Stomach smooth muscle (tissue), 2 donors: ENCODE measurements around the gene TSPYL6.

Experiments
- H3K27ac ChIP-seq: one replicate; pipeline ENCODE4 v1.7.0; 2013; ENCODE audit warnings: mild to moderate bottlenecking, low read length, inconsistent platforms
- H3K27me3 ChIP-seq, 2 donors: one replicate each; pipeline ENCODE4 v1.7.0; 2013; ENCODE audit warnings: low read length in 2 of 2; ENCODE audit not compliant: insufficient read depth in 2 of 2, control insufficient read depth in 1 of 2
- H3K36me3 ChIP-seq, 2 donors: one replicate each; pipeline ENCODE4 v1.7.0; 2013; ENCODE audit warnings: low read length in 2 of 2; ENCODE audit not compliant: control insufficient read depth in 2 of 2, insufficient read depth in 2 of 2
- H3K4me1 ChIP-seq: one replicate; pipeline ENCODE4 v1.7.0; 2013; ENCODE audit warnings: low read length; ENCODE audit not compliant: control insufficient read depth, insufficient read depth
- H3K4me3 ChIP-seq, 2 donors: one replicate each; pipeline ENCODE4 v1.7.0; 2013; ENCODE audit warnings: low read length in 2 of 2
- H3K9ac ChIP-seq, 2 donors: one replicate each; pipeline ENCODE4 v1.7.0; 2013; ENCODE audit warnings: low read length in 2 of 2, mild to moderate bottlenecking in 1 of 2
- H3K9me3 ChIP-seq, 2 donors: one replicate each; pipeline ENCODE4 v1.7.0; 2013; ENCODE audit warnings: low read length in 2 of 2; ENCODE audit not compliant: control insufficient read depth in 2 of 2
- donor health status: healthy.
- donor health status: Pancreatic carcinoma.

The TSPYL6 gene

DNA sequence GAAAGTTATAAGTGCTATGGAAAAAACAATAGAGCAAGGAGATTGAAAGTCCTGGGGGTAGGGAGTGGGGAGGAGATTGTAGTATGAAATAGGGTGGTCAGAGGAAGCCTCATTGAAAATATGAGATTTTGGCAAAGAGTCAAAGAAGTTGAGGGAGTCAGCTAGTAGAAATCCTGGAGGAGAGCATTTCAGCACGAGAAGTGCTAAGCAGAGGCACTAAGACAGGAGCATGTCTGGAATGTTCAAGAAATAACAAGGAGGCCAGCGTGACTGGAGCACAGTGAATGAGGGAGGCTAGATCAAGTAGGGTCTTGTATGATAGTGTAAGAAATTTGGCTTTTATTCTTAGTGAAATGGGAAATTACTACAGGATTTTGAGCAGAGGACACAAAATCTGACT is 2.1 kb upstream of the TSPYL6 start:
- Histone ChIP-seq H3K27me3 (no peaks in the 10 kb centered on the region), H3K9ac (no peak overlapping the region), H3K36me3 (no peaks in the 10 kb centered on the region), H3K4me1 (no peaks in the 10 kb centered on the region), H3K4me3 (no peak overlapping the region), H3K9me3 (no peaks in the 10 kb centered on the region), H3K27ac (no peak overlapping the region)

DNA sequence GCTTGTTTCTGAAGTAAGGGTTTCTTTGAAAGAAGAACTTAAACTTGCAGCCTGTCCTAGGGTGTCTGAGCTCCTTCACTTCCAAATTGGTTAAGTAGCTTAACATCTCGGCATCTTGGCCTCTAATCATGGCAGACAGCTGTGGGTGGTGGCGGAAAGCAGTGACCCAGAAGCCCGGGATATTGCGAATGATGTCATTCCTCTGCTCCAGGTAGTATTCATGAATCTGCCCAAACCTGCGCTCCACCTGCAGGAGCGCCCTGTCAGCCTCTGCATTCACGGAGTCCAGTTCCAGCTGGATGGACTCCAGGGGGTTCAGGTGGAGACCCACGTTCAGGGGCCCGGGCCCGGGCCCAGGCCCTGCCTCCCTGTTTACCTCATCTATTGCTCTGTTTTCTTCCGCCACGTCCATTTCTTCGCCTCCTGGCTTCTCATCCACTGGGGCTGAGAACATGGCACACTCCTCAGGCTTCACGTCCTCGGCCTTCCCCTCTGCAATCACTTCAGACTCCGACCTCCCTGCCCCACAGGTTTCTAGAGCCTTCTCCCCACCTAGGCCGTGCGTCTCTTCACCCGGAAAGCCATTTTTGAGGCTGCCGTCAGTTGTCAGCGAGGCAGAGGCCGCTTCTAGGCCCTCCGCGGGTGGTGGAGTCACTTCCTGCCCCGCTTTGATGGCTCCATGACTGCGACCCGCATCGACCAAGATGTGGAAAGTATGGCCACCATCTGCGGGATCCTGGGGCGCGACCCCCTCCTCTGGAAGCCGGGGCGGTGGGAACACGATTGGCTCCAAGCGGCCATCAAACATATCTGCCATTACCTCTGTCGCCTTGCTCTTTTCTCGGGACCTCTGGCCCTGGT is 569 bp downstream of the TSPYL6 start:
- Histone ChIP-seq H3K27ac (no peak overlapping the region), H3K9ac (no peak overlapping the region), H3K9me3 (no peaks in the 10 kb centered on the region), H3K36me3 (no peaks in the 10 kb centered on the region), H3K4me1 (no peaks in the 10 kb centered on the region), H3K27me3 (no peaks in the 10 kb centered on the region), H3K4me3 (no peak overlapping the region)

DNA sequence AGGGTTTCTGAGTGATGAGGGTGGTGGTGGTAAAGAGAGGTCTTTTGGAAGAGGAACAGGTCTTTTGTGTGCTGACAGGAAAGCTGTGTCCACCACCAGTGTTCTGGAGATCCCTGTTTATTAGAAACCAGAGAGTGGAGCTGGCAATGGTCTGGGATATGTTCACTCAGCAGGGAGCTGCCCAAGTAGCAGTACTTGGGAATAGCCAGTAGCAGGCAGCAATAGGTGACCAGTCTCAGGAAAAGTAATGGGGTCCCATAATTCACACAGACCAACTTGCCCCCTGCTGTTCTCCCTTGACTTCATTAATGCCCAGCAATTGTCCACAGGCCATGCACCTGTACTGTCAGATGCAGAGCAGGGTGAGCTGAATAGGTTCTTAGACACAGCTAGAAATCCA is 1.8 kb downstream of the TSPYL6 start:
- Histone ChIP-seq H3K4me1 (no peaks in the 10 kb centered on the region), H3K9me3 (no peaks in the 10 kb centered on the region), H3K9ac (no peak overlapping the region), H3K4me3 (no peak overlapping the region), H3K36me3 (no peaks in the 10 kb centered on the region), H3K27ac (no peak overlapping the region), H3K27me3 (no peaks in the 10 kb centered on the region)

DNA sequence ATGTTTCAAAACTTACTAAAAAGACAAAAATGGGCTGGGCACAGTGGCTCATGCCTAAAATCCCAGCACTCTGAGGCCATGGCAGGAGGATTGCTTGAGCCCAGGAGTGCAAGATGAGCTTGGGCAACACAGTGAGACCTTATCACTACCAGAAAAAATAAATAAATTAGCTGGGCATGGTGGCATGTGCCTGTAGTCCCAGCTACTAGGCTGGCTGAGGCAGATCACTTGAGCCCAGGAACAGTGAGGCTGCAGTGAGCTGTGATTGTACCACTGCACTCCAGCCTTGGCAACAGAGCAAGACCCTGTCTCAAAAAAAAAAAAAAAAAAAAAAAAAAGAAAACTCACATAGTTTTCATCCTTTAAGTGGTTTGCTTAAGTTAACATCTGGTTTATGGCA is 6.4 kb downstream of the TSPYL6 start:
- Histone ChIP-seq H3K9me3 (no peaks in the 10 kb centered on the region), H3K36me3 (no peaks in the 10 kb centered on the region), H3K4me1 (no peaks in the 10 kb centered on the region), H3K27ac (no peak overlapping the region), H3K27me3 (no peaks in the 10 kb centered on the region), H3K4me3 (no peak overlapping the region), H3K9ac (no peak overlapping the region)

DNA sequence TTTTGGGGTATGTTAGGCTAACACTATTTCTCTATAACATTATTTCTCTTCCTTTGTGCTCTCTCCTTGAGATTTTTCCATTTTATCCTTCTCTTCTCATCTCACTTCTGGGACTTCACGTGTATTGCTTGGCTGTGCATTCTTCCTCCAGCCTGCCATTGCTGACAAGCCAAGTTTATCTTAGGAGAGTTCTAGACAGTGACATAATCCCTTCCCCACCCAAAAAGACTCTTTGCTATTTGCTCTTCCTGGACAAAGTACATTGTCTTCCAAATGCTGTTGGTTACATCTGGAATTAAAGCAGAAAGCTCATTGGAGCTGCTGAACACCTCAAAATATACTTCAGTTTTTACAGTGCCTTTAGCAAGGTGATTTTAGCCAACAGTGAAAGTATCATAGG is 8.9 kb downstream of the TSPYL6 start:
- H3K27ac ChIP-seq = no peak overlapping the region
- H3K4me3 ChIP-seq = no peak overlapping the region
- no peaks in the 10 kb centered on the region for H3K27me3 ChIP-seq
- no peaks in the 10 kb centered on the region for H3K36me3 ChIP-seq
- no peak overlapping the region for H3K9ac ChIP-seq
- H3K4me1 ChIP-seq = no peaks in the 10 kb centered on the region
- H3K9me3 ChIP-seq = no peaks in the 10 kb centered on the region

DNA sequence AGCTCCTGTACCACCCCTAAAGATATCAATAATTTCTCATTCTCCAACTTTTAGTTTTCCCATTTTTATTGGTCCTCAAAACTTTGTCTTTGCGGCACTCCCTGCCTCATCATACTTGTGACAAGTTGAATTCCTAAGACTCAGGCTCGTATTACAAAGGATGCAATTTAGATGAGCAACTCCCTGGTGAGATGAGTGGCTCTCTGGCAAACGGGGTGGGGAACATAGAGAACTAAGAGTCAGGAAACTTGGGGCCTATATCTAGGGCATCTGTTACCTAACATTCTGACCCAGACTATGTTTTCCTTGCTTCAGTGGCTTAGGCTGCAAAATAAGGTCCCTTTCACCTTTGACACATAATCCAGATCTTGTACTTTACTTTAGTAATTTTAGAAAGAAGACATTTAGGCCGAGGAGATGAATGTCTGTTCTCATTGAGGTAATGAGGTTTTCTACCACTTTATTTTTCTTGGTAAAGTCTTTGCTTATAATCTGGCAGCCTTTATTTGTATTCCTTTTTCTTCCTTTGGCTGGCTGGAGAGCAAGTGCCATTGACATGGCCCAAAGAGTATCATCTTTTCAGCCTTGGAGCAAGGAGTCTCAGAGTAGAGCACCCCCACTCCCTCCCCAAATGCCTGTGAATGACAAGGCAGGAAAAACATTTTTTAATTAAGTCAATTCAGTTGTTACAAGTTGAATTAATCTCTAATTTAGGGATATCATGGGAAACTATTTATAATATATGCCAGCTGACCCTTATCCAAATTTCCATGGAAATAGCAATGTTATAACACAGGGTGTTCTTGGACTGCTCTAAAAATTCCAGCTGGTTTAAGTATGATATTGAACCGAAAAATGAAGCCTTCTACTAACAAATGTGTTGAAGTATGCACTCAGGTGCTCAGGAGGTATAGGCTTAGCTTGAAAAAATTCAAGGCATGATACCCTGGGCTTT is 15.2 kb downstream of the TSPYL6 start:
- Histone ChIP-seq H3K36me3 (no peaks in the 10 kb centered on the region), H3K27ac (peak overlapping the region; percentile 53)

DNA sequence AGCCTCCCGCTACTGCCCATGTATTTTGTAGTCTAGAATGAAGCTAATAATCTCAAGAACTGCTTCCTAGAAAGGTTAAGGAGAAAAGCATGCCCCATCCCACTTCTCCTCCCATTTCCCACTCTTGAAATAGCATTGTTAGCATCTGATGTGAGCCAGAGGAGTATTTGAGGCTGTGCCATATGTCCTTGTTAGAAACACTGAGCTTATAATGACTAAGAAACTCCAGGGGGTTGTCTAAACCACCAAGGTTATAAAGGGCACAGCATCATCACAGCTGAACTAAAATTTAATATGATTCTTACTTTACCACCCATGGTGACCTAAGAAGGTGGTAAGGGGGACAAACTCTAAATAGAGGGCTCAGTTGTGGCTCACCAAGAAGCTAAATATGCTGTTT is 16.6 kb downstream of the TSPYL6 start:
- Histone ChIP-seq H3K27me3 (no peaks in the 10 kb centered on the region), H3K36me3 (no peaks in the 10 kb centered on the region), H3K9ac (no peak overlapping the region), H3K27ac (no peak overlapping the region), H3K9me3 (no peaks in the 10 kb centered on the region), H3K4me3 (no peak overlapping the region), H3K4me1 (peaks cover 5% of the 10 kb centered on the region)

More for the DNA sequence above, 15.2 kb downstream of the TSPYL6 start:
- H3K4me1 ChIP-seq = peaks cover 5% of the 10 kb centered on the region
- H3K4me3 ChIP-seq = no peak overlapping the region
- no peaks in the 10 kb centered on the region for H3K27me3 ChIP-seq
- no peaks in the 10 kb centered on the region for H3K9me3 ChIP-seq
- H3K9ac ChIP-seq = no peak overlapping the region

DNA sequence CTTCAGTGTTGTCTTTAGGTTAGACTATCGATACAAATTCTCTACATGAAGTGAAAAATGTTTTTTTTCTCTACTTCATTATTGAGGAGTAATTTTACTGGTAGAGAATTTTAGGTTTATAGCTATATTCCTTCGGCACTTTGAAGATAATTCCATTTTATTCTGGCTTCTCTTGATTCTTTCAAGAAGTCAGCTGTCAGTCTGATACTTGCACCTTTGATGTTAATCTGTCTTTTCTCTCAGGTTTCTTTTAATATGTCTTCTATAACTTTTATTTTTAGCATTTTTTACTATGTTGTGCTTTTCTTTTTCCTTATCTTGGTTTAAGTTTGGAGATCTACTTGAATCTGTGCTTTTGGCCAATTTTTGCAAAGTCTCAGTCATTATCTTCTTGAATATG is 18.6 kb downstream of the TSPYL6 start:
- no peak overlapping the region for H3K27ac ChIP-seq
- no peak overlapping the region for H3K9ac ChIP-seq
- H3K36me3 ChIP-seq = no peaks in the 10 kb centered on the region
- peaks cover 5% of the 10 kb centered on the region for H3K4me1 ChIP-seq
- H3K9me3 ChIP-seq = no peaks in the 10 kb centered on the region
- H3K4me3 ChIP-seq = no peak overlapping the region
- H3K27me3 ChIP-seq = no peaks in the 10 kb centered on the region

DNA sequence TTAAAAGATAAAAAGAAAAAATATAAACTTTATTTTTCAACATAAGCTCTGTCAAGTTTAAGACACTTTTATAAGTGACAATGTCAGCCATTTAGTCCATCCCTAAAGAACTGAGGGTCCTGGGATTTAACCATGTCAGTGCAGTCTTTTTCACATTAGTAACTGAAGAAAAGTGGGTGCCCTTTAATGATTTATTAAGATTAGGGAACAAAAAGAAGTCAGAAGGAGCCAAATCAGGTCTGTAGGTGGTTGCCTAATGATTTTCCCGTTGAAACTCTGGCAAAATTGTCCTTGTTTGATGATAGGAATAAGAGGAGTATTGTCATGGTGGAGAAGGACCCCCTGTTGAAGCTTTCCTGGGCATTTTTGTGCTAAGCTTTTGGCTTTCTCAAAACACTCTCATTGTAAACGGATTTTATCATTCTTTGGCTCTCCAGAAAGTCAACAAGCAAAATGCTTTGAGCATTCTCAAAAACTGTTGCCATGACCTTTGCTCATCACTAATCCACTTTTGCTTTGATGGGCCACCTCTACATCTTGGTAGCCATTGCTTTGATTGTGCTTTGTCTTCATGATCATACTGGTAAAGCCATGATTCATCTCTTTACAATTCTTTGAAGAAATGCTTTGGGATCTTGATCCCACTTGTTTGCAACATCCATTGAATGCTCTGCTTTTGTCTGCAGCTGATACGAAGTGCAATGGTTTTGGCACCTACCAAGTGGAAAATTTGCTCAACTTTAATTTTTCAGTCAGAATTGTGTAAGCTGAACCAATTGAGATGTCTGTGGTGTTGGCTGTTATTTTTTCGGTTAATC is 22.0 kb downstream of the TSPYL6 start:
- no peak overlapping the region for H3K4me3 ChIP-seq
- no peaks in the 10 kb centered on the region for H3K9me3 ChIP-seq

DNA sequence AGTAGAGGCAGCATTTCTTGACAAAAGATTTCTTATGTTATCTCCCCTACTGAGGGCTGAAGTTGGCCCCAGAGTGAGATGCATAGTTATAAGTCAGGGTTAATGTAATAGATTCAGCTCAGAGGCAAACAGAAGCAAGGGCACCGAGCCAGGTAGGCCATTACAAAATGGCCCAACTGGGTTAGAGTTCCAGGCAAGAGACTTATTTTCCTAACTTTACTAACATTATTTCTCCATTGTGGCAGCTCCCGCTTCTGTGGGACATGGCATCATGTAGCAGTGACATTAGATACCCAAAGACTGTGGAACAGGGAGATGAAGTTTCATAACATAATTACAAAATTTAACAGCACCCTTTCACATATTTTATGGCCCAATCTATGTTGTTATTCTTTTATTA is 27.1 kb downstream of the TSPYL6 start:
- Histone ChIP-seq H3K27ac (peak overlapping the region; percentile 1), H3K9ac (no peak overlapping the region), H3K36me3 (no peaks in the 10 kb centered on the region), H3K9me3 (no peaks in the 10 kb centered on the region), H3K4me1 (peaks cover 3% of the 10 kb centered on the region), H3K4me3 (no peak overlapping the region), H3K27me3 (no peaks in the 10 kb centered on the region)

More for the DNA sequence above, 22.0 kb downstream of the TSPYL6 start:
- Histone ChIP-seq H3K9ac (no peak overlapping the region), H3K27me3 (no peaks in the 10 kb centered on the region), H3K4me1 (no peaks in the 10 kb centered on the region), H3K27ac (no peak overlapping the region), H3K36me3 (no peaks in the 10 kb centered on the region)
